CD4-positive, alpha-beta T cell treated with Interleukin-4 for 4 hours (primary cell): ENCODE data around the gene HSPG2.
"Not testable (repeated sequence)": the region's sequence is repeated elsewhere in the genome, so short reads cannot be mapped to it uniquely, and the experiment has no call there.

Experiments used
- DNase-seq: peaks from one replicate; pipeline ENCODE4 v3.0.0-alpha.2; 2020

The HSPG2 gene

GRCh38 chr1:21839337-21840037, 97.6 kb downstream of the HSPG2 start:
- DNase-seq, result no peak

- no peak for DNase-seq
Observed at GRCh38 chr1:21838359-21839157, 98.6 kb downstream of the HSPG2 start.

- DNase-seq, result no peak
Observed at GRCh38 chr1:21837476-21837875, 99.6 kb downstream of the HSPG2 start.

- no peak for DNase-seq
Observed at GRCh38 chr1:21836729-21837128, 100.4 kb downstream of the HSPG2 start.

GRCh38 chr1:21836010-21836409, 101.1 kb downstream of the HSPG2 start:
- no peak for DNase-seq

- no peak for DNase-seq
Observed at GRCh38 chr1:21834666-21835065, 102.4 kb downstream of the HSPG2 start.

GRCh38 chr1:21834094-21834493, 103.0 kb downstream of the HSPG2 start:
- DNase-seq, result no peak

- DNase-seq, result no peak
Observed at GRCh38 chr1:21833392-21833976, 103.6 kb downstream of the HSPG2 start.

- DNase-seq, result no peak
Observed at GRCh38 chr1:21831454-21831970, 105.6 kb downstream of the HSPG2 start.

- no peak for DNase-seq
Observed at GRCh38 chr1:21830792-21831453, 106.2 kb downstream of the HSPG2 start.

GRCh38 chr1:21829294-21829693, 107.8 kb downstream of the HSPG2 start:
- no peak for DNase-seq

- DNase-seq, result no peak
Observed at GRCh38 chr1:21828506-21829210, 108.5 kb downstream of the HSPG2 start.

GRCh38 chr1:21828075-21828474, 109.0 kb downstream of the HSPG2 start:
- no peak for DNase-seq

- DNase-seq, result no peak
Observed at GRCh38 chr1:21827141-21827679, 109.9 kb downstream of the HSPG2 start.

- DNase-seq, result not testable (repeated sequence)
Observed at GRCh38 chr1:21826694-21827093, 110.4 kb downstream of the HSPG2 start.

- DNase-seq, result no peak
Observed at GRCh38 chr1:21825393-21825792, 111.7 kb downstream of the HSPG2 start.

- DNase-seq, result no peak
Observed at GRCh38 chr1:21824926-21825325, 112.2 kb downstream of the HSPG2 start.

- DNase-seq, result no peak
Observed at GRCh38 chr1:21823980-21824702, 113.0 kb downstream of the HSPG2 start.

- no peak for DNase-seq
Observed at GRCh38 chr1:21823206-21823979, 113.7 kb downstream of the HSPG2 start.

- DNase-seq, result no peak
Observed at GRCh38 chr1:21822349-21822748, 114.8 kb downstream of the HSPG2 start.
